ENCODE results near the gene FGFR2.

DNA sequence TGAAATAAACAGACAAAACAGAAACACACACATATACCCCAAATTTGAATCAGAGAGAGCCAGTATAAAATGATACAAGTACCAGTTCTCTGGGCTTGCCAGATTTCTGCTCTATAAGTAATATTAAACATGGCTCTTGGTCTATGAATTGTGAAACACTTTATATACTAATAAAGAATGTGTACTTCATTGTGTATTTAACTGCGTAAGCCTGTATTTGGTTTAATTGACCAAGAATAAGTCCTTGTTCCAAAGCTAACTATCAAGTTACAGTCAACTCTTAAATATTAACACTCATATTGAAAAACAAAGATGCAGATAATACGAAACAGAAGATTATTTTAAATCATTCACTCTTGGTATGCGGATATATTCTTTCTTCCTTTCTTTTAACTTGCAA lies 8.7 kb downstream of the FGFR2 start:
- TF ChIP-seq, protein P1, sequence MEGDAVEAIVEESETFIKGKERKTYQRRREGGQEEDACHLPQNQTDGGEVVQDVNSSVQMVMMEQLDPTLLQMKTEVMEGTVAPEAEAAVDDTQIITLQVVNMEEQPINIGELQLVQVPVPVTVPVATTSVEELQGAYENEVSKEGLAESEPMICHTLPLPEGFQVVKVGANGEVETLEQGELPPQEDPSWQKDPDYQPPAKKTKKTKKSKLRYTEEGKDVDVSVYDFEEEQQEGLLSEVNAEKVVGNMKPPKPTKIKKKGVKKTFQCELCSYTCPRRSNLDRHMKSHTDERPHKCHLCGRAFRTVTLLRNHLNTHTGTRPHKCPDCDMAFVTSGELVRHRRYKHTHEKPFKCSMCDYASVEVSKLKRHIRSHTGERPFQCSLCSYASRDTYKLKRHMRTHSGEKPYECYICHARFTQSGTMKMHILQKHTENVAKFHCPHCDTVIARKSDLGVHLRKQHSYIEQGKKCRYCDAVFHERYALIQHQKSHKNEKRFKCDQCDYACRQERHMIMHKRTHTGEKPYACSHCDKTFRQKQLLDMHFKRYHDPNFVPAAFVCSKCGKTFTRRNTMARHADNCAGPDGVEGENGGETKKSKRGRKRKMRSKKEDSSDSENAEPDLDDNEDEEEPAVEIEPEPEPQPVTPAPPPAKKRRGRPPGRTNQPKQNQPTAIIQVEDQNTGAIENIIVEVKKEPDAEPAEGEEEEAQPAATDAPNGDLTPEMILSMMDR (IDR thresholded peaks at IDR 0.05; ENCODE audit: insufficient read depth, low read depth, low read length) = no peak
- TF ChIP-seq EZH2 (IDR thresholded peaks at IDR 0.05; ENCODE audit: insufficient read depth, low read length) = no peak

All from astrocyte (in vitro differentiated cells and primary cell).